KMS-11 (cell line): Measurements from ENCODE around the gene COX7A2L.

Source experiments
- H2AFZ ChIP-seq: fragments of 200-600 bp; sonication (generic); 2 replicates; pipeline ENCODE4 v1.6.1; 2016; ENCODE audit warnings: antibody characterized with exemption, mixed run types, low read depth
- H3K27ac ChIP-seq: fragments of 200-600 bp; sonication (generic); 2 replicates; pipeline ENCODE4 v1.6.1; 2016; ENCODE audit warnings: mild to moderate bottlenecking, mixed run types
- H3K27me3 ChIP-seq: fragments of 200-600 bp; sonication (generic); 2 replicates; pipeline ENCODE4 v1.6.1; 2017; ENCODE audit warnings: mild to moderate bottlenecking, low read depth, mixed run types, moderate library complexity; ENCODE audit not compliant: insufficient read depth
- H3K36me3 ChIP-seq: fragments of 200-600 bp; sonication (generic); 2 replicates; pipeline ENCODE4 v1.6.1; 2017; ENCODE audit warnings: mild to moderate bottlenecking, mixed run types; ENCODE audit not compliant: insufficient read depth
- H3K4me1 ChIP-seq: fragments of 200-600 bp; sonication (generic); 2 replicates; pipeline ENCODE4 v1.6.1; 2016; ENCODE audit warnings: mild to moderate bottlenecking, low read depth, mixed run types; ENCODE audit not compliant: poor library complexity, severe bottlenecking
- H3K4me2 ChIP-seq: fragments of 200-600 bp; sonication (generic); 2 replicates; pipeline ENCODE4 v1.7.0; 2016; ENCODE audit warnings: mild to moderate bottlenecking, mixed run types
- H3K4me3 ChIP-seq: fragments of 200-600 bp; sonication (generic); IDR thresholded peaks from 2 replicates; pipeline ENCODE4 v1.6.1; 2017; ENCODE audit warnings: low read depth, low read length, mixed read lengths; ENCODE audit not compliant: insufficient read depth
- H3K79me2 ChIP-seq: fragments of 200-600 bp; sonication (generic); 2 replicates; pipeline ENCODE4 v1.6.1; 2016; ENCODE audit warnings: low read depth, mixed run types; ENCODE audit not compliant: insufficient read depth
- H3K9ac ChIP-seq: fragments of 200-600 bp; sonication (generic); 2 replicates; pipeline ENCODE4 v1.6.1; 2016; ENCODE audit warnings: mild to moderate bottlenecking, mixed run types
- H4K20me1 ChIP-seq: fragments of 200-600 bp; sonication (generic); 2 replicates; pipeline ENCODE4 v1.6.1; 2016; ENCODE audit warnings: mild to moderate bottlenecking, mixed run types; ENCODE audit not compliant: insufficient read depth
- TF ChIP-seq, protein P1 (sequence below): fragments of 200-600 bp; sonication (generic); conservative IDR thresholded peaks from 2 replicates; pipeline ENCODE4 v1.6.1; 2017; ENCODE audit warnings: low read depth, mild to moderate bottlenecking, antibody characterized with exemption, low read length, moderate library complexity, mixed read lengths

COX7A2L gene

DNA sequence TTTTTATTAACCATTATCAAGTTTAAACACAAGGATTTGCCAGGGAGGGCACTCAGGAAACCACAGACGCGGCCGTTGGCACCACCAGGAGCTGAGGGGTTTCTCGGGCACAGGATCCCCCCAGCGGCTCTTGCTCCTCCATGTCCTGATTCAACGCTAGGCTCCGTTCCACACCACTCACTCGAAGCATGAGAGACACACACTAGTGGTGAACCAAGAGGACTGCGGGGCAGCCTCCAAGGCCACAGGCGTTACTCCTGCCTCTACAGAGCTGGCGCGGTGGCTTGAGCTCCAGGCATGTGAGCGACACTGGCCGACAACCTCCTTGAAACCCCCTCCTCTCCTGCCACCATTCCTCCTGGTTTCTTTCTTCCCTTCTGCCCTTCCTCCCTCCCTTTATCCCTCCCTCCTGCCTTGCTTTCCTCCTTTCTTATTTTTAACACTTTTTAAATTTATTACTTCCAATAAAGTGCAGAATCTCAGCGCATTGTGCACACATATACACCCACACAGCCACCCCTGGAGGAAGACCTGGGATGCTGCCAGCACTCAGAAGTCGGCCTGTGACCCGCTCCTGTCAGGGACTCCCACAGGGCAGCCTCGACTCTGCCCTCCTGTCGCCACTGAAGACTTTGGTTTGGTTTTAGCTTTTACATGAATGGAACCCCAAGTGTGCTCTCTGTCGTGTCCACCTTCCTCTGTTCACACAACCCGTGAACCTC lies 21.7 kb downstream of the COX7A2L start:
- H3K4me2 ChIP-seq: no peak overlapping the region

DNA sequence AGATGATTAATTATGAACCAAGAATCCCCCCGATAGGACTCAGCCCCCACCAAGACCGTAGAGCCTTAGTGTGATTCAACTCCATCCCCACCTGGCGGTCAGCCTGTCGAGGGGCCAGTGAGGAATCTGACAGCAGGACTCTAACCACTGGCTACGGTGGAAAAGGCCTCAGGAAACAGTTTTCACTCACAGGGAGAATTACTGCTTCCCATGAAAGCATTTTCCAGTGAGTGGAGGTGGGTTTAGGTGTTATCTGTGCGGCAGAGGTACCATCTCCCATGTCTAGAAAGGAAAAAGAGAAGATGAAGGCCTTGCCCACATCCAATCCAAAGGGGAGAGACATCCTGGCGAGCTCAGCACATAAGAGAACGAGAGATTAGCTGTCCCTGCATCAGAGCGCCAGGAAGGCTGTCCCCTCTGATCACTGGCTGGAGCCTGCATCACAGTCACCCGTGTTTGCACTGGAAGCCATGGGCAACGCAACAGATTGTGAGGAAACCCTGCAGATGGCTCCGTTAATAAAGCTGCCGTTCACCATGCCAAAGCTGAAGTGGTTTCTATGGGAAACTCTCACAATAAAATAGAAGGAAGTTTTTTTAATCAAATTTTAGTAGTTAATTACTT lies 22.3 kb downstream of the COX7A2L start:
- H3K4me3 ChIP-seq: no peak overlapping the region
- H3K9ac ChIP-seq: no peak overlapping the region
- H2AFZ ChIP-seq: no peak overlapping the region
- H3K27me3 ChIP-seq: no peaks in the 10 kb centered on the region
- no peaks in the 10 kb centered on the region for H3K79me2 ChIP-seq
- H3K4me1 ChIP-seq: no peaks in the 10 kb centered on the region
- H3K4me2 ChIP-seq: no peak overlapping the region
- no peaks in the 10 kb centered on the region for H4K20me1 ChIP-seq
- peaks cover 6% of the 10 kb centered on the region; the same call in 1 of the 2 replicates for H3K36me3 ChIP-seq
- H3K27ac ChIP-seq: no peak overlapping the region
- TF ChIP-seq, protein P1, sequence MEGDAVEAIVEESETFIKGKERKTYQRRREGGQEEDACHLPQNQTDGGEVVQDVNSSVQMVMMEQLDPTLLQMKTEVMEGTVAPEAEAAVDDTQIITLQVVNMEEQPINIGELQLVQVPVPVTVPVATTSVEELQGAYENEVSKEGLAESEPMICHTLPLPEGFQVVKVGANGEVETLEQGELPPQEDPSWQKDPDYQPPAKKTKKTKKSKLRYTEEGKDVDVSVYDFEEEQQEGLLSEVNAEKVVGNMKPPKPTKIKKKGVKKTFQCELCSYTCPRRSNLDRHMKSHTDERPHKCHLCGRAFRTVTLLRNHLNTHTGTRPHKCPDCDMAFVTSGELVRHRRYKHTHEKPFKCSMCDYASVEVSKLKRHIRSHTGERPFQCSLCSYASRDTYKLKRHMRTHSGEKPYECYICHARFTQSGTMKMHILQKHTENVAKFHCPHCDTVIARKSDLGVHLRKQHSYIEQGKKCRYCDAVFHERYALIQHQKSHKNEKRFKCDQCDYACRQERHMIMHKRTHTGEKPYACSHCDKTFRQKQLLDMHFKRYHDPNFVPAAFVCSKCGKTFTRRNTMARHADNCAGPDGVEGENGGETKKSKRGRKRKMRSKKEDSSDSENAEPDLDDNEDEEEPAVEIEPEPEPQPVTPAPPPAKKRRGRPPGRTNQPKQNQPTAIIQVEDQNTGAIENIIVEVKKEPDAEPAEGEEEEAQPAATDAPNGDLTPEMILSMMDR: no peak

More for the DNA sequence above, 21.7 kb downstream of the COX7A2L start:
- H3K27me3 ChIP-seq: no peaks in the 10 kb centered on the region
- no peak overlapping the region for H3K27ac ChIP-seq
- TF ChIP-seq, protein P1: no peak
- no peak overlapping the region for H2AFZ ChIP-seq
- H3K79me2 ChIP-seq: no peaks in the 10 kb centered on the region
- H3K4me3 ChIP-seq: no peak overlapping the region
- no peaks in the 10 kb centered on the region for H3K4me1 ChIP-seq
- H4K20me1 ChIP-seq: no peaks in the 10 kb centered on the region
- H3K36me3 ChIP-seq: no peaks in the 10 kb centered on the region
- no peak overlapping the region for H3K9ac ChIP-seq

- H3K4me2 ChIP-seq: no peak overlapping the region
- H2AFZ ChIP-seq: no peak overlapping the region
- H4K20me1 ChIP-seq: no peaks in the 10 kb centered on the region
- no peak overlapping the region for H3K9ac ChIP-seq
- no peaks in the 10 kb centered on the region for H3K27me3 ChIP-seq
- peaks cover 6% of the 10 kb centered on the region; the same call in 1 of the 2 replicates for H3K36me3 ChIP-seq
- H3K27ac ChIP-seq: no peak overlapping the region
- H3K4me3 ChIP-seq: no peak overlapping the region
- H3K4me1 ChIP-seq: no peaks in the 10 kb centered on the region
- TF ChIP-seq, protein P1: no peak
- no peaks in the 10 kb centered on the region for H3K79me2 ChIP-seq
These were observed 23.0 kb downstream of the COX7A2L start for GRCh38 chr2:42337846-42338566.

GRCh38 chr2:42337356-42337820 lies 23.6 kb downstream of the COX7A2L start:
- TF ChIP-seq, protein P1: 0 out of 2 replicates have a peak, but pooled peaks have one; percentile 18
- Histone ChIP-seq H3K27ac (no peak overlapping the region), H2AFZ (no peak overlapping the region), H3K4me3 (no peak overlapping the region), H3K27me3 (no peaks in the 10 kb centered on the region), H3K4me2 (no peak overlapping the region), H3K79me2 (no peaks in the 10 kb centered on the region), H3K9ac (no peak overlapping the region), H4K20me1 (no peaks in the 10 kb centered on the region), H3K4me1 (no peaks in the 10 kb centered on the region), H3K36me3 (peaks cover 6% of the 10 kb centered on the region; the same call in 1 of the 2 replicates)
